GM21825 (cell line): ENCODE data around the gene LDLRAD3.
A peak's percentile ranks its signal among the peaks of the same experiment; 100 is the strongest.
"Not testable (repeated sequence)": the region's sequence is repeated elsewhere in the genome, so short reads cannot be mapped to it uniquely, and the experiment has no call there.

ENCODE experiments used
- ATAC-seq: cut with Tn5 transposase; IDR thresholded peaks from one replicate; pipeline ENCODE4 v1.9.1; 2021; ENCODE audit warnings: mild to moderate bottlenecking, moderate library complexity; ENCODE audit not compliant: unreplicated experiment

The LDLRAD3 gene, protein sequence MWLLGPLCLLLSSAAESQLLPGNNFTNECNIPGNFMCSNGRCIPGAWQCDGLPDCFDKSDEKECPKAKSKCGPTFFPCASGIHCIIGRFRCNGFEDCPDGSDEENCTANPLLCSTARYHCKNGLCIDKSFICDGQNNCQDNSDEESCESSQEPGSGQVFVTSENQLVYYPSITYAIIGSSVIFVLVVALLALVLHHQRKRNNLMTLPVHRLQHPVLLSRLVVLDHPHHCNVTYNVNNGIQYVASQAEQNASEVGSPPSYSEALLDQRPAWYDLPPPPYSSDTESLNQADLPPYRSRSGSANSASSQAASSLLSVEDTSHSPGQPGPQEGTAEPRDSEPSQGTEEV

DNA sequence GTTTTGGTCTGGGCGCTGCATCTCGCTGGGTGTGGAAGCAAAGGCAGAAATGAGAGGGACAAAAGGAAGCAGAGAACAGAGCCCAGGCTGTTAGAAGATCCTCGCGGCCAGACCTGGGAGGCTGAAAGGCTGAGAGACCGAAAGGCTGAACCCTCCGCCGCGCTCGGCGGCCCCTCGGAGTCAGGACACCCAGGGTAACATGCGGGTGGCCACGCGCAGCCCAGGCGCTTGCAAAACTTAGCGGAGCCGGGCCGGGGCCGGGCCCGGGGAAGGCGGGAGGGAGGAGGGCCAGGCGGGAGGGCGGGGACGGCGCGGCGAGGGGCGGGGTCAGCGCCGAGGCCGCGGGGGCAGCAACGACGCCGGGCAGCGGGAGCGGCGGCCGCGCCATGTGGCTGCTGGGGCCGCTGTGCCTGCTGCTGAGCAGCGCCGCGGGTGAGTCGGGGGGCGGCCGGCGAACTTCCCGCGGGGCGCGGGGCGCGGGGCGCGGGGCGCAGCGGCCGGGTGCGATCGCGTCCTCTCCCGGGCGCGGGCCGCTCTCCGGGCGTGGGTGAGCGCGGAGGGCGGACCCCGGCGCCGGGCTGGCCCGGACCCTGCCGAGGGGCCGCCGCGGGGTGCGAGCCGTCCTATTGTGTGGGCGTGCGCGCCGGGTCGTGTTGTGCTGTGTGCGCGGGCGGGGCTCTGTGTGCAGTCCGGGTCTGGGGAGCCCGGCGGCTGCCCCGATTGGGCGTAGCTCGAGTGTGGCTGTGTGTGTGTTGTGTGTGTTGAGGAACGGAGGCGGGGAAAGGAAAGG lies at the start of gene LDLRAD3:
TSS of gene LDLRAD3 (plus strand) at position 350 of the 790 bp plus-strand sequence. CDS start at position 387, 37 bp downstream.
- ATAC-seq, result peak; percentile 67

DNA sequence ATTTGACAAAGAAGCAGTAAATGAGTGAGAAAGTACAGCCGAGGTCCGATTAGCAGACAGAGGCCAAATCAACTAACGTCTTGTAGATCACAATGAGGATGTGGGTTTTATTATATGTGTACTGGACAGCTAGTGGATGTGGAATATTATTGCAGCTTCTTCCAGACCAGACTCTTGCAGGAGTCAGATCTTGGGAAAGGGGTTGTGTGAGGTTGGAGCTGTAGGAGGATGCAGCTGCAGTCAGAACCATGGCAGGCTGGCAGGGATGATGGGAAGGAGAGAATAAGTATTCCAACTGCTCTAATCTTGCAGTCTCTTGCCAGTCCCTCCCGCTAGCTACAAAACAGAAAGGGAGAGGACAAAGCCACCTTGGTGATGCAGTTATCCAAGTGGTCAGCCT lies 46.8 kb upstream of the LDLRAD3 start:
- ATAC-seq, result no peak

- no peak for ATAC-seq
Observed at GRCh38 chr11:35902961-35903360, 40.9 kb upstream of the LDLRAD3 start.

- no peak for ATAC-seq
Observed at GRCh38 chr11:35905646-35906276, 38.1 kb upstream of the LDLRAD3 start.

DNA sequence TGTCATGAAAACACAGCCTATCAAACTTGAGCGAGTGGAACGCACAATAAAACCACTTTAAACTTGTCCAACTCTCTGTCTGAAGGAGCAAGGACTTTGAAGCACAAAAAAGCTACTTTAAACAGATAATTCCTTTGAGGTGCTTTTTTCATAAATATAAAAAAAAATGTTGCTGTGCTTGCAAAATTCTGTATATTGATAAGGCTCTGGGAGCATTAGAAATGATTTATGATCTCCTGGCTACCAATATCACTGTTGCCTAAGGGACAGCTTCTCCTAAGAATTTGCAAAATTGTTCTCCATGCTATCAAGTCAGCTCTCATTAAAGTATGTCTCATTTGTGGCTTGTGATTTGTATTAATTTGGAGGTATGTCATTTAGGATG lies 37.6 kb upstream of the LDLRAD3 start:
- ATAC-seq, result no peak

DNA sequence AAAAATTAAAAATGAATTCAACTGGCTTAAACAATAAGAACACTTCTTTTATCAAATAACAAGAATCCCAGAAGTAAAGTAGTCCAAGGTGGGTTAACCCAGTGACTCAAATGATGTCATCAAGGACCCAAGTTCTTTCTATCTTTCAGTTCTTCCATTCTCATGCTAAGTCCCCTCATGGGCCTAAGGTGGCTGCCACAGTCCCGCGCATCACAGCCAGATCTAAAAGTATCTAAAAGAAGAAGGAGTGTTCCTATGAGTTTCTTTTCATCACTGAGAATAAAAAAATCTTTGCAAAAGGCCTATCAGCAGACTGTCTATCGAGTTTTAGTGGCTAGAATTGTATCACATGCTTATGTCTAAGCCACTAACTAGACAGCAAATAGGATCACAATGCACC lies 37.2 kb upstream of the LDLRAD3 start:
- no peak for ATAC-seq

GRCh38 chr11:35907648-35908431 lies 36.0 kb upstream of the LDLRAD3 start:
- ATAC-seq, result peak; percentile 82

DNA sequence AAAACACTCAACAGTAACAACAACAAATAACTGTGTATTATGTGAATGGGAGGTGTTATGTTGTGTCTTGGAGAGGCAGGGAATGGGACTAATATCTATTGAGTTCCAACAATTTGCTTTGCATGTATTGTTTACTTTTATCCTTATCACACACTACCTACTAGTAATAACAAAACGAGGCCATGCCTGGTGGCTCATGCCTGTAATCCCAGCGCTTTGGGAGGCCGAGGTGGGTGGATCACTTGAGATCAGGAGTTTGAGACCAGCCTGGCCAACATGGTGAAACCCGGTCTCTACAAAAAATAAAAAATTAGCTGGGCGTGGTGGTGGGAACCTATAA lies 35.5 kb upstream of the LDLRAD3 start:
- ATAC-seq, result not testable (repeated sequence)

GRCh38 chr11:35909511-35910265 lies 34.2 kb upstream of the LDLRAD3 start:
- ATAC-seq, result no peak

DNA sequence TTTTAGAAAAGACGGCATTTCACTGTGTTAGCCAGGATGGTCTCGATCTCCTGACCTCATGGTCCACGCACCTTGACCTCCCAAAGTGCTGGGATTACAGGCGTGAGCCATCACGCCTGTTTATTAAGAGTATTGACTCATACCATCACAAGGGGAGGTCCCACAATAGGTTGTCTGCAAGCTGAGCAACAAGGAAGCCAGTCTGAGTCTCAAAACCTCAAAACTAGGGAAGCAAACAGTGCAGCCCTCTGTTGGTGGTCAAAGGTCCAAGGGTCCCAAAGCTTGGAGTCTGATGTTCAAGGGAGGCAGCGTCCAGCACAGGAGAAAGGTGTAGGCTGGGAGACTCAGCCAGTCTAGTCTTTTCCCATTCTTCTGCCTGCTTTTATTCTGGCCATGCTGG lies 32.8 kb upstream of the LDLRAD3 start:
- ATAC-seq, result no peak

DNA sequence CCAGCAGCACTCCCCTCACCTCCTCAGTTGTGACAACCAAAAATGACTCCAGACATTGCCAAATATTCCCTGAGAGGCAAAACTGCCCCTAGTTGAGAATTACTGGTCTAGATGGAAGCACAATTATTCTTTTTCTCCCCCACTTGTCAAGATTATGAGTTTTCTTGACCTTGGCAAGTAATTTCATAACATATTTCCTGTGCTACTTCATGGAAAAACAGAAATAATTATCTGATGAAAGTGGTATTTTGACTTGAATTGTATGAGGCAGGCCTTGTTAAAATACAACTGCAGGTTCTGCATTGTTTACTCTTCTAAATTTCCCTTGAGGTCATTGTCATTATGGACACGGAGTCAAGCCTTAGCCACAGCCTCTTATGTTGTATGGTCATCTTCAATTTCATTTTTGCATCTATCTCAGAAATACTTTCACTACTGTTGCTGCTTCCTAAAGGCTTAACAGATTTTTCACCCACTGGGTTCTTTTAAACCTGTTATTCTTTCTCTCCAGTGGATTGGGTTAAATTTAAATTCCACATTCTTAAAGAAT lies 32.2 kb upstream of the LDLRAD3 start:
- no peak for ATAC-seq

- ATAC-seq, result not testable (repeated sequence)
Observed at GRCh38 chr11:35912436-35912835, 31.4 kb upstream of the LDLRAD3 start.

DNA sequence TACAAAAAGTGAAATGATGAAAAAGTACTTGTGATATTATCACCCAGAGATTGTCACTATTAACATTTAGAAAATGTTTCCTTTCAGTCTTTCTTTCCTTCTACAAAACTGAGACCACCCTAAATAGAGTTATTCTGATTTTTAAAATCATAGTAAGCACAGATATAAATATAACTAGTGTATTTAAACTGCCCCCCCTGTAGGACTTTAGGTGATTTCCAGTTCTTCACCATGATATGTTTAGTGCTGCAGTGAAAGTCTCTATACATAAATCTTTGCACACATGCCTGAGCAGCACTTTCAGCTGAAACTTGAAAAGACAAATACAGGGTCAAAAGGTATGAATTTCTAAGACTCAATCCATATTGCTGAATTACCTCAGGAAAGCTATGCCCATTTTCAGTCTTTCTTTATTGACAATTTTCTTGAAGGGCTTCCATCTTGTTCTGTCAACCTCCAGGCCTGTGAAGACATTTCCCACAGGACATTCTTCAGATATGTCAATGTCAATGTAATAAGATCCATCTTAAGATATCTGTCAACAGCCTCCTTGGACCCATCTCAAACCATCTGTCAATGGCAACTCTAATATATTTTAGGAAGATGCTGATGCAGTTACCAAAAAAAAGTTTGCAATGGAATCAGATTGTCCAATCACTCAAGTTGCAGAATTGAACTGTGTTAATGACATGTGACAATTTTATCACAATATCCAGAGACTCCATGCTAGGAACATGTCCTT lies 30.8 kb upstream of the LDLRAD3 start:
- ATAC-seq, result no peak

DNA sequence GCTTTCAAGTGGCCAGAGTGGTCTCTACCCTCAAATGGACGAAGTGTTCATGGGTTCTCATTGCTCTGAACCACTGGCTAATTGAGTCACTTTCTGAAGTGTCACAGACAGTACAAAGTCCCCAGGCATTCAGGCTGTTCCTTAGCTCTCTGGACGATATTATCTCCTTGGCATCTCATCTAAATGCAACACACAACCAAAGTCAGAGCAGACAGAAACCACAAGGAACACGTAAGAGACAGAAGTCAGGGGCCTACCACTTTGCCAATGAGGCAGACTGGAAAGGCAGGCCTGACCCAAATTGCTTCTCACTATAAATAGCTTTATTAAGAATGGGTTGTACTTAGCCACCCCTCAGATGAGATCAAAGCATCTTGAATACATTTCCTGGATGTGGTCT lies 29.0 kb upstream of the LDLRAD3 start:
- ATAC-seq, result no peak

GRCh38 chr11:35916270-35916669 lies 27.6 kb upstream of the LDLRAD3 start:
- ATAC-seq, result no peak

- no peak for ATAC-seq
Observed at GRCh38 chr11:35917676-35918075, 26.2 kb upstream of the LDLRAD3 start.

DNA sequence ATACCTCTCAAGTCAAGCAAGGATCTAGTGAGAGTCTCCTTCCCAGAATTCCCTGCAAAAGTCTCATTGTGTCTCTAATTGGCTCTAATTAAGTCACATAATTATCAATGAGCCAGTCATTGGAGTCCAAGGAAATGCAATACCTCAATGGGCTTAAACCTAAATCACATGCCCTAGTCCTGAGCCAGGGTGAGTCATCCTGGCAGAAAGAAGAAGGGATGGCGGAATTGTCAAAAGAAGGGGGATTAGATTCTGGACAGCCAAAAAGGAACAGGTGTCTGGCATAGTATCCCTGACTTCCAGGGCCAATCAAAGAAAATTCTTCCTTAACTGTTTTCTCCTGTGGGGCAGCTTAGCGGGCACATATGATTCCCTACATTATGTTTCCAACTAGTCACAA lies 25.1 kb upstream of the LDLRAD3 start:
- ATAC-seq, result no peak

- no peak for ATAC-seq
Observed at GRCh38 chr11:35919244-35919643, 24.6 kb upstream of the LDLRAD3 start.

GRCh38 chr11:35923452-35923851 lies 20.4 kb upstream of the LDLRAD3 start:
- no peak for ATAC-seq
